HG03571 (cell line): ENCODE measurements around the gene CBX2.

Experiments used
- ATAC-seq: cut with Tn5 transposase; IDR thresholded peaks from one replicate; pipeline ENCODE4 v1.9.1; 2021; ENCODE audit not compliant: unreplicated experiment

CBX2 gene

GRCh38 chr17:79786930-79787643 lies 9.1 kb downstream of the CBX2 start:
- no peak for ATAC-seq

GRCh38 chr17:79788455-79788854 lies 10.5 kb downstream of the CBX2 start:
- no peak for ATAC-seq

- no peak for ATAC-seq
Observed at GRCh38 chr17:79788989-79789942, 11.3 kb downstream of the CBX2 start.

GRCh38 chr17:79789943-79790804 lies 12.2 kb downstream of the CBX2 start:
- no peak for ATAC-seq

- no peak for ATAC-seq
Observed at GRCh38 chr17:79790805-79791734, 13.1 kb downstream of the CBX2 start.

- ATAC-seq, result no peak
Observed at GRCh38 chr17:79791735-79792161, 13.8 kb downstream of the CBX2 start.

- ATAC-seq, result no peak
Observed at GRCh38 chr17:79792341-79792871, 14.5 kb downstream of the CBX2 start.

GRCh38 chr17:79792984-79793923 lies 15.3 kb downstream of the CBX2 start:
- no peak for ATAC-seq

GRCh38 chr17:79793924-79794304 lies 16.0 kb downstream of the CBX2 start:
- ATAC-seq, result no peak

- ATAC-seq, result no peak
Observed at GRCh38 chr17:79794659-79795511, 16.9 kb downstream of the CBX2 start.

GRCh38 chr17:79795795-79796443 lies 18.0 kb downstream of the CBX2 start:
- ATAC-seq, result no peak

- ATAC-seq, result no peak
Observed at GRCh38 chr17:79796444-79796762, 18.5 kb downstream of the CBX2 start.

- peak; percentile 90 for ATAC-seq
Observed at GRCh38 chr17:79796763-79797491, 19.0 kb downstream of the CBX2 start, which contains the start of gene CBX8. Gene CBX8, minus strand, starts transcription at chr17:79797077. Its CDS starts 79 bp downstream, at chr17:79796998.

GRCh38 chr17:79797492-79798298 lies 19.7 kb downstream of the CBX2 start:
- ATAC-seq, result no peak

- no peak for ATAC-seq
Observed at GRCh38 chr17:79798299-79799173, 20.6 kb downstream of the CBX2 start.
